NCI-H526 (cell line): Measurements from ENCODE around the gene PHETA1.

Experiments used
- DNase-seq, 2 experiments: peaks; one replicate each; lab custom pipeline; 2025; lab: John Stamatoyannopoulos, UW

Gene PHETA1

DNA sequence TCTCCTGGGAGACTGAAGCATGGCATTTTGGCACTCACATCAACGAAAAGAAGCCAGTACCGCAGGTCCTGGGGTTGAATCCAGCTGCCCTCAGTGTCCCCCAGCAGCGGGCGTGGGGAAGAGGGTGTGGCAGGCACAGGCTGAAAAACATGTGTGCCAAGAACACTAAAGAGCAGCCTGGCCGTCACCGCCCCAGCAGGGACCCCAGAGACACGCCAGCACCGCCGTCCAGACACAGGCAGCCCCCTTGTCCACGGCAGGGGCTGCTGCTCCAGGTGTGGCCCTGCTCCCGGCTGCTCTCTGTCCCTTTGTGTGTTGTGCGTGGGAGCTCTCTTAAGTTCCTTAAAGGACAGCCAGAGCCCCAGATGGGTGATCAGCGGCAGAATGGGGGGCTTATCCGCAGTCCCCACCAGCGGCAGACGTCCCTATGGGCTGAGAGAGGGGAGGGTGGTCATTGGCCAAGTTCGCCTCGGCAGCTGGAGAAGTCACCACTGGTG is 556 bp downstream of the PHETA1 start:
- peak in 1 of 2 experiments; percentile 45 for DNase-seq

DNA sequence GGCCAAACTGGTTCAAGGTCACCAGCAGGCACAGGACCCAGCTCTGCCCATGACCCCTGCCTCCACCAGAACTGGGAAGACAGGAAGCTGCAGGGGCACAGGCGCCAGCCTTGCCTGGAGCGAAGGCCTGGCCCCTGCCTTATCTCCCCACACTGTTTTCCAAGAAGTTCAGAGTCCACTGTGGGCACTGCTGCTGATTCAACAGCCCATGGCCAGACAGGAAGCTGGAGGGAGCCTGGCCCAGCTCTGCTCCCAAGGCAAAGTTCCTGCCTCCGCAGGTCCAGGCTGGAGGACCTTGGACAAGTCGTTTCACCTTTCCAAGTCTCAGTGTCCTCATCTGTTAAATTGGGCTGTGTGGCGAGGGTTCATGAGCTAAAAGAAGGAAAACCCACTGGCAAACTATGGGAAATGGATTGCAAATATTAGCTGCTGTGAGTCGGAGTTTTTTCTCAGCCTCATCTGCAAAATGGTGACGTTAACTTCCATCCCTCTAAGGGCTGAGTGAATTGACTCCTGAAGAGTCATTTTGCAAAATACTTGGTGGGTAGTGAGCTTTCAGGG is 1.2 kb downstream of the PHETA1 start:
- DNase-seq, result peak in 1 of 2 experiments; percentile 18

DNA sequence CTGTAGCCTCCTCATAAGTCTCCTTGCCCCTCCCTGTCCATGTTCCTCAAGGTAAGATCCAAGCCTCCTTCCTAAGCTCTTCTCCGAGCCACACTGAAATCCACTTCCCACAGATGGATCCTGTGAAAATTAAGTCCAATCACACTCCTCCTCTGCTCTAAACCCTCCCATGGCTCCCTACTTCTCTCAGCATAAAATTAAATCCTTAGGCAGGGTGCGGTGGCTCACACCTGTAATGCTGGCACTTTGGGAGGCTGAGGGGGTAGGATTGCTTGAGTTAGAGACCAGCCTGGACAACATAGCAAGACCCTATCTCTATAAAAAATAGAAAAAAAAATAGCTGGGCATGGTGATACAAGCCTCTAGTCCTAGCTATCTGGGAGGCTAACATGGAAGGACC is 2.3 kb downstream of the PHETA1 start:
- no peak for DNase-seq

DNA sequence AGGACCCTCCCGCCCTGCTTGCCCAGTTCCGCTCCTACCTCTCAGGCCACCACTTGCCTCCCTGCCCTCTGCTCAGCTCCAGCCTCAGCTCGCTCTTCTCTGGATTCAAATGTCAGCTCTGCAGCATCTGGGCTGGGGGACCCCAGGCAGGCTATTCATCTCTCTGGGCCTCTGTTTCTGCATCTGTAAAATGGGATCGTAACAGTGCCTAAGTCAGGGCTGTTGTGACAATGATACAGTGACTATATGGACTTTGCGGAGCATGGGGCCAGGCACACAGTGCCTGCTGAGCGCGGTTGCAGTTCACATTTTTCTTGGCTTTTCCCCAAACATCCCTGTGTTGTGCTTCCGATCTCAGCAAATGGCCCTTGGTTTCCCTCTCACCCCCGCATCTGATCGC is 2.8 kb downstream of the PHETA1 start:
- DNase-seq, result no peak

DNA sequence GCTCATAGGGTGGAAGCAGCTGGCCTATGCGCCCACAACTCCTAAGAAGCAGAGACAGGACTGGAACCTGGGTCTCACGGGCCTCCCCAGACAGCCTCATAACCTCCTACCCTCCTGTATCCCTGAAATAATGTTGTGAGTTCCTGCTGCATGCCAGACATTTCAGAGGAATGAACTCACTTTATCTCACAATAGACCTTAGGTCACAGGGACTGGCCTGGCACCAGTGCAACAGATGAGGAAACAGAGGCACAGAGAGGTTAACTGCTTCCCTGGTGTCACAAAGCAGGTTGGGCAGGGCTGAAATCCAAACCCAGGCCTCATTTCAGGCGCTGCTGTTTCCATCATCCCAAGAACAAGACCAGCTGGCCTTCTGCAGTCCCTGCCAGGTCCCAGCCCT is 5.3 kb downstream of the PHETA1 start:
- no peak for DNase-seq

DNA sequence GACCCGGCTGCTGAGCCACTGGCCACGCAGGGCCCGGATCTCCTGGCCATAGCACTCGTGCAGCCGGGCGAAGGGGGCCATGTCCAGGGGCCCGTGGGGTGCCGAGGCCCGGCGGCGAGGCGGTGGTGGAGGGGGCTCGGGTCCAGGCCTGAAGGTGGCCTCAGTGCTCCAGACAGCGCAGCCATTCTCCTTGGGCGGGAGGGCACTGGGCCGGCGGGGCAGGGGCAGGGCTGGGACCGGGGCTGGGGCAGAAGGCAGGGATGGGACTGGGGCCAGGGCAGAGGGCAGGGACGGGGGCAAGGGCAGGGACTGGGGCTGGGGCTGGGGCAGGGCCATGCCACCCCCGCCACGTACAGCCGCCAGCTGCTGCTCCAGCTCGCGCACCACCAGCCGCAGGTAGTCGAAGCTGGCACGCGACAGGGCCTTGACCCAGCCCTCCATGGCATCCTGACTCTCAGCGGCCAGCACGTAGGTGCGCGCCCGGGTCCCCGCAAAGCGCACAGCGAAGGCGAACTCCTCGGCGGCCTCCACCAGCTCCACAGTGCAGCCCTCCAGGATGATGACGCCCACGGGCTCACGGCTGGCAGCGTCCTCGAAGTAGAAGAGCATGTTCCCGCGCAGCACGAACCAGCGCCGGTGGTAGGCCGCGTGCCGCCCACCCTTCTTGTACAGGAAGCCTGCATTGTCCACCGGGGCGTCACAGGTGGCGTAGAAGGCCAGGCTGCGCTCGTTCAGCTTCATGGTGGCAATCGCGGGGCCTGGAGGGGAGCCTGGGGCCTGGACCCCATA is 6.0 kb downstream of the PHETA1 start:
- DNase-seq, result no peak

DNA sequence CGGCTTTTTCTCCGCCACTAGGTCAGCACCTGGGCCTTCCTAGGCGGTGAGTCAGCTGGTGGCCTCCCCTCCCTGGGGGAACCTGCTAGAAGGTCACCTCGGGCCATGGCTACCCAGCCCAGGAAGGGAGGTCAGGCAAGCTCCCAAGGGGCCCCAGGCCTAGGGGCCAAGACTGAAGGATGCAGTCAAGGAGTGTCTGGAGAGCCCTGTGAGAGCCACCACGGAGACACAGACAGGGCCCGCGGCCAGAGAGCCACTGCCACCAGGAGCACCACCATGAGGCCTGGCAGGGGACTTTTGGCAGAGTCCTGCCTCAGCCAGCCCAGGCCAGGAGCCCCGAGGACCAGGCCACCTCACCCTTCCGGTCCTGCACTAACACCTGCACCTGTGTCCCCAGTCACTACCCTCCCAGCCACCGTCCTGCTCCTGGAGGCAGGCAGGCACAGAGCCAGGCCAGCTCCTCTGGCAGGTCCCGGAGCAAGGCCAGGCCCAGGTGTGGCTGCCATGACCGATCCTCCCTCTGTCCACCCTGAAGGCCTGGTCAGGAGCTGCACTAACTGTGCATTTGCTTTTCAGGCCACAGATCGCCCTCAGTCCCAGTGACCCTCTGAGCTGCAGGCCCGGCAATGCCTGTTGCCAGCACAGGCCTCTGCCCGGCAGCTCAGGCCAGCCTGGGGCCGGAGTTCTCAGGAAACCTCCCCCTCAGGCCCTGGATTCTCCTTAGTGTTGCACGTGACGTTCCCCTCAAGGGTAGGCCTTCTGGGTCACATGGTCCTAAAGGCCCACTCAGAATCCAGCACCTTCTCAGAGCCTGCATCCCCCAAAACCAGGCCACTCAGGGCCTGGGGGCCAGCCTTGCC is 6.9 kb downstream of the PHETA1 start:
- DNase-seq, result no peak

DNA sequence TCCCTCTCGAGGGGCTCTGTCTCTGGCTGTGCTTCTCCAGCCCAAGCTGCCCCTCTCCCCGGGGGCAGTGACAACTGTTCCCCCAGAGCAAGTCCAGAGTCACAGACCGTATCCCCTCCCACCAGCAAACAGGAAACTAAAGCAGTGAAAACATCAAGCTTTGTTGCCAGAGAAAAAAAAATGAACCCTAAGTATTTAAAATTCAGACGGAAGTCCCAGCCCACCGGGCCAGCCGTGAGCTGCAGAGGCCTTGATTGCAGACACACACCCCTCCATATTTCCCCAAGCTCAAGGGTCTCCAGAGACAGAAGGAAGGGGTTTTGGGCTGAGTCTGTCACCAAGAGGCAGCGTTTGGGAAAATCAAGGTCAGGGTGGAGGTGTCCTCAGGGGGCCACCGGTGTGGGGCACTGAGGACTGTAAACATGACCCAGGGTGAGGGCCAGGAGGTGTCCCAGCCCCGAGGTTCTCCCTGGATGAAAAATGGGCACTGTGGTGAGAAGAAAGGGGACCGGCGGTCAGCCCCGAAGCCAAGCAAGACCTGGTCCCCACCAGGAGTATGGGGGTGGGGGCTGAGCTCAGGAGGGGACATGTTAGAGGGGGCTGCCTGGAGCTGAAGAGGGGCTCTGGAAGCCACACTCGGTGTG is 7.7 kb downstream of the PHETA1 start:
- DNase-seq, result no peak

DNA sequence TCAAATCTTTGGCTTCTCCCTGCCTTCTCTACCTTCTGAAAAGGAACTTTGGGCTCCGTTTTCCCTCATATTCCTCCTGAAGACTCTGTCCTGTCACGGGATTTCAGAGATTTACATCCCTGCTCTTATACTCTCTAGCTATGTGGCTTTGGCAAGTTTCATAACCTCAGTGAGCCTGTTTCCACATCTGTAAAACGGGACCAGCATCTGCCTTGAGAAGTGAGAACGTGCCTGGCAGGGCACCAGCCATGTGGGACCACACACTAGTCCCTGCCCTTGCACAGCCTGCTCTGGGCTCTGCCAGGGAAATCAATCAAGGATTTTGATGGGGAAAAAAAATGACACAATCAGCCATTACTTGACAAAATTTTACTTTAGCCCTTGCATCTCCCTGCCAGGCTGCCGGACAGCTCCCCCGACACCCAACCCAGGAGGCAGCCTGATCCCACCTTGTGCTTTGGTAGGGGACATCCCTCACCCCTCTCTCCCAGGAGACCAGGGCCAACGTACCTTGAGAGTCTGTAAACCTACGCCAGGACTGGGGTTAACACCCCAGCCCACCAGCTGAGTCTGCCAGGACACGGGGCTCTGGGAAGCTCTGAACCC is 8.5 kb downstream of the PHETA1 start:
- DNase-seq, result no peak

DNA sequence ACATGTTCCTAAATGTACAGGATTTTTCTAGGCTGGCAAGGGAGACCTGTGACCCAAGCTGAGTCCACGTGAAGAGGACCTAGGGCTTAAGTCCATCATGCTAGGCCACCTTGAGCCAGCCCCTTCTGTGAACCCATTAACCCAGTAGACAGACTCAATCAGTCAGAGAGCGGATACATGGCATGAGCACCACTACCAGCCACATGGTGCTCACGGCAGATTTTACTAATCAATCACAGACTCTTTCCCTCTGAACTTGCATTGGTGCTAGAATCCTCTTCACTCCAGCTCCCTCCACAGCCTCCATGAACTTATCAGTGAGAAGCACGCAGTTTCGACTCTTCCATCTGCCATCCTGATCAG is 9.0 kb downstream of the PHETA1 start:
- no peak for DNase-seq

DNA sequence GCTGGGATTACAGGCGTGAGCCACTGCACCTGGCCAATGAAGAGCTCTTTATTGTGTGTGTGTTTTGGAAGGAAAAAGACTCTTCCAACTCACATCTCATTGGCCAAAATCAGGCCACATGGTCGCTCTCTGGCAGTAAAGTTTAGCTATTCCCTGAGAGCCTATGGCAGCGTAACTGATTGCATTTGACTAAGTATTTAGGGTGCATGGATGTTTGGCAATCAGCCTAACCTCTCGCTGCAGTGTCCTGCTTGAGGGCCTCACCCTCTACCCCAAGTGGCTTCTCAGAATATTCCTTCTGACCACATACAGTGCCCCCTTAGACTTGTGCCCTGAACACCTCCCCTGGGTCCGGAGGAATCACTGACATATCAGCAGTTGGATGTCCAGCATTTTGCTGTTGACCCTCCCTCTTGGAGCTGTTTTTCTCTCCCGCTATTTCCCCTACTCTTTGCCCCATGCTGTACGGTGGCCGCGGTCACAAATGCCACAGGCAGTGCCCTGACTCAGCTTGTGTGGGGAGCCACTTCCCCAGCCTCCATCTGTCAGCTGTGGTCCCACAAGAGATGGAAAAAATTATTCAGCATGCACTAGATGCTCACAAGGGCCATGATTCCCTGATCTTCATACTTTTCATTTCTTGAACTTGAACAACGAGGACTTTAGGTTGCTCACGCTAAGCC is 9.5 kb downstream of the PHETA1 start:
- DNase-seq, result no peak

DNA sequence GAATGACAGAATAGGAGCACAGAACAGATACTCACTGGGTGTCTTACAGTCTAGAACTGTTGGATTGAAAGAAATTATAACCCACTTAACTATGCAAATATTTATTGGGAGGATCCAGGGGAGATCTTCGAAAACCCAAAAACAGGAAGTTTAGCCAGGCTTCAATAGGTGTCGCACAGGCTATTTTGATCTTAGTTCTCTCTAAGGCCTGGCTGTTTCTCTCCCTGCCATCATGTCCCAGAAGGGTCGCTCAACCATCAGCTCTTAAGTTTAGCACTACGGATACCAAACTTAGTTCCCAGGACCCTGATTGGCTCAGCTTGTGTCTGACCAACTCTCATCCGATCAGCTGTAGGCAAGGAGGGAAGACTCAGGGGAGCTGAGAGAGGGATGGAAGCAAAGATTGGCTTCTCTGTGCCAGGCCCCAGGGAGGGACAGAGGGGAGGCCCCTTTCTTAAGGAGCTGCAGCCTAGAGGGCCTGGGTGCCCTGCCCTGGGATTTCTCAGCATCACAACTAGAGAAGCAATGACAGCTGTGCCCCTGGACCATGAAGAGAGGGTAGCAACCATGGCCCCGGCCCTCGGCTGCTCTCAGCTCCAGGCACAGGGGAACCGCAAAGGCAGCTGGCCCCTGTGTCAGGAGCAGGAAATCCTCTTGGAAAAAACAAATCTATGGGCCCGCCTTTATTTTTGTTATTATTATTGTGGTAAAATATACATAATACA is 13.5 kb downstream of the PHETA1 start:
- DNase-seq, result no peak

DNA sequence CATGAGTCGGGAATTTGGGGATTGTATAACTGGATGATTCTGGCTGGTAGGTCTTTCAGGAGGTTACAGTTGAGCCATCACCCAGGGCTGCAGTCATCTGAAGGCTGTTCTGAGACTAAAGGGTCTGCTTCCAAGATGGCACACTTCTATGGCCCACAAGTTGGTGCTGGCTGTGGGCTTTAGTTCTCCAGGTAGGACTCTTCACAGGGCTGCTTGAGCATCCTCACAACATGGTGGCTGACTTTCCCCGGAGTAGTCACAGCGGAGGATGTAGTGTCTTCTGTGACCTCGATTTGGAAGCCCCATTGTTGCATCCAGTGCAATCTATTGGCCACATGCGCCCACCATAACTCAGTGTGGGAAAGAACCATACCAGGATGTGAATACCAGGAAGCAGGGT is 14.4 kb downstream of the PHETA1 start:
- no peak for DNase-seq

DNA sequence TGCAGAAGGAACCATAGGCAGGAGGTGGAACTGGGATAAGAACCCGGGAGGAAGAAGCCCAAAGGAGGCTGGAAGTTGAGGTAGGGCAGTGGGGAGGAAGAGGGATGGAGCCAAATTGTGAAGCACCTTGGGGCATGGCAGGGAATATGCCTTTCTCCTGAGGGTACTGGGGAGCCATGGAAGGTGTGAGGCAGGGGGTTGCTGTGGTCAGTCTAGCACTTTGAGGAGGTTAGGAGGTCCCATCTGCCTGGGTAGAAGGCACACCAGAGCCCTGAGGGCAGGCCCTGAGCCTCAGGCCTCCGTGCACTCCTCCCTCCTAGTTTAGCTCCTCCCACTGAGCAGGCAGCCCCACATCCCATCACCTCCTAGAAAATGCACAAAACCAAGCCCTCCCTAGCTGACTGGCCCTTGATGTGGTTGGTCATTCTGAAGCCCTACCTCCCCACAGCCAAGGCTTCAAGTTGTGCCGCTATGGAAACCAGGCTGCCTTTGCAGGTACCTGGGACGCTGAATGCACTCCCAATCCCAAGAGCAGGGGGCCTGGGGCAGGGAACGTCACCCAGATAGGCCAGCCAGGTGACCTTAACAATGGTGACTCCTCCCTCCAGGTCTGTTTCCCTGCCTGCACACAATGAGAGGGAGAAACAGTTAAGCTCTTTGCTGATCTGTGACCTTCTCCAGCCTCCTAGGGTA is 15.1 kb downstream of the PHETA1 start:
- DNase-seq, result no peak

DNA sequence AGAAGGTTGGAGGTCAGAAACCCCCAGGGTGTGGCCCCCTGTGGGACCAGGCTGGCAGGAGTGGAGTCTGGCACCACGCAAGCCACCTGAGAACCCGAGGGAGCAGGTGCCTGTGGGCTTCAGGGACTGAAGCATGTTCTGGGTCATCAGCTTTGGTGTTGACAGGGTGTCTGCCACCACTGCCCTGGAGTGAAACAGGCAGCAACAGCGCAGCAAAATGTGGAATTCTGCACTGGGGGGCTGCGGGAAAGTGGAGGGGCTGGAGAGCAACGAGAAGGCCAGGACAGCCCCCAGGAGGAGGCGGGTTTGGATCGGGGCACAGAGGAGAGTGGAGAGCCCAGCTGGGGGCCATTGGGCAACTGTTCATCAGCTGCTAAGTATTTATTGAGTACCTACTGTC is 15.9 kb downstream of the PHETA1 start:
- DNase-seq, result no peak

DNA sequence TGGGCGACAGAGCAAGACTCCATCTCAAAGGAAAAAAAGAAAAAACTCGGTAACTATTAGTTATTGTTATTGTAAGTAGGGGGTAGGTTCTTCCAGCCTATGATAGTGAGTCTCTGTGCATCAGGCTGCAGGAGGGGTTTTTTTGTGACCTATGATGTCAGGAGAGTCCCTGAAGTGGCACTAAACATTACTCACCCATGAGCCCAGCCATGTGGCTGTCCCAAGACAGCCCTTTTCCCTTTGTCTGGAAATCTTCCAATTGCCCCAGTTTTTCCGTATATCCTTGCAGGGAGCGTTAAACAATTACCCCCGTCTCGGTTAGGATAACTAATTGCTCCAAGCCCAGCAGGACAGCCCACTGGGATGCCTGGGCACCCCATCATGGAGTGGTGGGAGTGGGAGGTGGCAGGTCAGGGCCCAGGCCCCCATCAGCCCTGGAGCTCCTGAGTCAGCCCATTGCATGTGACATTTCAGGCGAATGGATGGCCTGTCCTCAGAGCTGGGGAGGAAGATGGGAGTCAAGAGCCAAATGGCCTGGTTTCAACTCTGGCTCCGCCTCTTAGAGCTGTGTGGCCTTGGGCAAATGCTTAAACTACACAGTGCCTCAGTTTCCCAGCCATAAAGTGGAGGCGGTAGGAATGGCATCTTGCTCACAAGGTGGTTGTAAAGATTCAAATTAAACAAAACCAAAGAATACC is 16.4 kb downstream of the PHETA1 start:
- DNase-seq, result no peak

DNA sequence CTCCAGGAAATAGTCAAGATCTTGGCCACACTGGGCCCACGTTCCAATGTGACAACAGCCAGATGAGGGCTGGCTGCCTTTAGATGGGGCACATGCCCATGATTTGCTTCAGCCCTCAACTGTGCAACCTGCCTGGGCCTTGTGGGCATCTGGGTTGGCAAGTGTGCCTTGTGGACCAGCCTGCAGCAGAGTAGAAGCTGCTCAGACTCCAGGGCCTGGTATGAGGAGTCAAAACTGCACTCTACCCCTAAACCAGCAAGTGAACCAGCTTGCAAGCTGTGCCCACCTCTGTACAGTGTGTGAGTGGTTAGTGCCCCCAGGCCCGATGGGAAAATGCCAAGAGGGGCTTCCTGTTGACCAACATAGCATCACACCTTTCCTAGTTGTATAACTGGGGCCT is 17.9 kb downstream of the PHETA1 start:
- no peak for DNase-seq

DNA sequence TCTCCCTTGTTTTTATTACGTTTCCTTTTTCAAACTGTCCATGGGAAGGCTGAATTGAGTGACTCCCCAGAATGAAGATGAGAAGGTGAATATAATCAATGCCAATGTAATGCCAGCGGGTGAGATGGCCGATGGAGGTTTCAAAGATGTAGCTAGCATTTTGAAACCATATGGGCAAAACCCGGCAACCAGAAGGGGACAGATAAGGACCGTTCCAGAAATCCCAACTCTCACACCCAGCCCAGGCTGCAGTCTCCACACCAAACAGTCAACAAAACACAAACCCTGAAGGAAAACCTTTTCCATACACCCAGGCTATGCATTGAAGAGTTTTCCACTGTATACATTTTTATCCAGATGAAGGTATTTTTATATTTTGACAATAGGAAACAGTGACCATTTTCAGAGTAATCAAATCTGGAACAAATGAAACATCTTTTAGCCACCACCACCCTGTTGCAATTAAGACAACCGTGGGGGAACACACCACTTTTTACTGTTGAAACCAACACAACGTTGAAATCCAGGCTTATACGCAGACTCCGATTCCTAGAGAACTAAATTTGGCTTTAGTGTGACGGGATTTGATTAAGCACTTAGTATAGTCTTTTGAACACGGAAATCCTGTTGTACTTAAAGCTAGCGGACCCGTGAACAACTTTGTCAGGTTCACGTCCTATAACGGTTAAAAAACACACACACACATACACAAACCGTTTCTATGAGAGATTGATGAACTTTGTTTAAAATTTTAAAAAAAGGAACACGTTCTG is 19.0 kb downstream of the PHETA1 start:
- DNase-seq, result no peak
